Gastroesophageal sphincter (tissue), 4 donors: ENCODE measurements around the gene NRG2. TPM values are rescaled to one million over a fixed set of nuclear protein-coding genes. Genes with fewer than 3 reads are reported as not detected.
A peak's percentile ranks its signal among the peaks of the same experiment; 100 is the strongest.

Source experiments
- ATAC-seq: fragments of 150-250 bp; one replicate; pipeline ENCODE4 v1.9.1; 2016; ENCODE audit warnings: mild to moderate bottlenecking, moderate library complexity
- H3K27ac ChIP-seq, 4 donors: fragments of 200-600 bp; sonication (generic) in 3 of 4; 1 replicate in 3 of 4; 2 replicates in 1 of 4; pipeline ENCODE4 v1.5.1; 2016 to 2019
- H3K27me3 ChIP-seq: fragments of 200-600 bp; sonication (generic); one replicate; pipeline ENCODE4 v1.5.1; 2019
- H3K36me3 ChIP-seq, 2 donors: fragments of 200-600 bp; sonication (generic); one replicate each; pipeline ENCODE4 v1.5.1; 2019; ENCODE audit warnings: control low read depth in 1 of 2
- H3K4me1 ChIP-seq, 3 donors: fragments of 200-600 bp; sonication (generic); 1 replicate in 2 of 3; 2 replicates in 1 of 3; pipeline ENCODE4 v1.5.1; 2016 to 2019; ENCODE audit warnings: control low read depth in 2 of 3
- H3K4me3 ChIP-seq, 2 donors: fragments of 200-600 bp; sonication (generic); one replicate each; pipeline ENCODE4 v1.5.1; 2019; ENCODE audit warnings: mild to moderate bottlenecking in 1 of 2, moderate library complexity in 1 of 2
- H3K9me3 ChIP-seq, 3 donors: fragments of 200-600 bp; sonication (generic); one replicate each; pipeline ENCODE4 v1.5.1; 2017 to 2019; ENCODE audit warnings: control low read depth in 2 of 3
- EP300 ChIP-seq: sonication (generic); formaldehyde crosslinking; IDR thresholded peaks from one replicate; pipeline ENCODE4 v1.6.1; 2017; ENCODE audit warnings: antibody characterized with exemption, mild to moderate bottlenecking
- POLR2A ChIP-seq, 2 donors: fragments of 450-650 bp; IDR thresholded peaks; one replicate each; pipeline ENCODE4 v1.6.1; 2017; ENCODE audit warnings: antibody characterized with exemption in 2 of 2, mild to moderate bottlenecking in 2 of 2, moderate library complexity in 1 of 2
- POLR2AphosphoS5 ChIP-seq: sonication (generic); formaldehyde crosslinking; IDR thresholded peaks from one replicate; pipeline ENCODE4 v1.6.1; 2017; ENCODE audit warnings: antibody characterized with exemption
- WGBS, 2 donors: methylation state at CpG; one replicate each; pipeline ENCODE4 v1.1.5; 2018; ENCODE audit warnings: low coverage in 1 of 2; 5-methylcytosine and 5-hydroxymethylcytosine counted together
- total RNA-seq, 4 donors: library from RNA; depleted of rRNA; stranded (reverse); fragments of >200 nt; gene quantifications; one replicate each; pipeline ENCODE4 v1.1.0, GENCODE V29; 2016
- TF ChIP-seq, protein P1 (sequence below), 4 experiments: fragments of 200-600 bp in 2 of 4; fragments of 450-650 bp in 2 of 4; sonication (generic) in 1 of 4; IDR thresholded peaks; one replicate each; pipeline ENCODE4 v1.5.1; 2017 to 2019; ENCODE audit warnings: antibody characterized with exemption in 4 of 4, mild to moderate bottlenecking in 2 of 4, moderate library complexity in 2 of 4

The NRG2 gene
- total RNA-seq, 4 donors from 2014 or later, result 3.2 to 7.6 (median 5.1) TPM

DNA sequence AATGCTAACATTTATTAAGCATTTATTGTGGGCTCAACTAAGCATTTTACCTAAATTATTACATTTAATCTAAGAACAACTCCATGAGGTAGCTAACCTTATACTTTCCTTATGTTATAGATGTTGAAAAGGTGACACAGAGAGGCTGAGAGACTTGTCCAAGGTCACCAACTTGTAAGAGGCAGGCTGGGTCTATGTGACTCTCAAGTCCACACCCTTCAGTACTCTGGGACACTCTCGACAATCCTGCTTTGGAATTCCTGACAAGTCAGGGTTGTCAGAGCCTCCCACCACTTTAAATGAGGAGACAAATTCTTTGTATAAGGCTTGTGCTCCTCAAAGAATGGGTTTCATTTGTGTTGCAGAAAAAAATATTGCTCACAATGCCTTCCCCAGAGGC is 67.2 kb downstream of the NRG2 start:
- H3K4me3 ChIP-seq, result no peak overlapping the region
- TF ChIP-seq POLR2A (IDR thresholded peaks at IDR 0.05) (no peak), EP300 (no peak), POLR2AphosphoS5 (no peak)
- TF ChIP-seq, protein P1, sequence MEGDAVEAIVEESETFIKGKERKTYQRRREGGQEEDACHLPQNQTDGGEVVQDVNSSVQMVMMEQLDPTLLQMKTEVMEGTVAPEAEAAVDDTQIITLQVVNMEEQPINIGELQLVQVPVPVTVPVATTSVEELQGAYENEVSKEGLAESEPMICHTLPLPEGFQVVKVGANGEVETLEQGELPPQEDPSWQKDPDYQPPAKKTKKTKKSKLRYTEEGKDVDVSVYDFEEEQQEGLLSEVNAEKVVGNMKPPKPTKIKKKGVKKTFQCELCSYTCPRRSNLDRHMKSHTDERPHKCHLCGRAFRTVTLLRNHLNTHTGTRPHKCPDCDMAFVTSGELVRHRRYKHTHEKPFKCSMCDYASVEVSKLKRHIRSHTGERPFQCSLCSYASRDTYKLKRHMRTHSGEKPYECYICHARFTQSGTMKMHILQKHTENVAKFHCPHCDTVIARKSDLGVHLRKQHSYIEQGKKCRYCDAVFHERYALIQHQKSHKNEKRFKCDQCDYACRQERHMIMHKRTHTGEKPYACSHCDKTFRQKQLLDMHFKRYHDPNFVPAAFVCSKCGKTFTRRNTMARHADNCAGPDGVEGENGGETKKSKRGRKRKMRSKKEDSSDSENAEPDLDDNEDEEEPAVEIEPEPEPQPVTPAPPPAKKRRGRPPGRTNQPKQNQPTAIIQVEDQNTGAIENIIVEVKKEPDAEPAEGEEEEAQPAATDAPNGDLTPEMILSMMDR (IDR thresholded peaks at IDR 0.05), result no peak
- no peaks in the 10 kb centered on the region for H3K9me3 ChIP-seq
- no peak for ATAC-seq
- no peaks in the 10 kb centered on the region for H3K36me3 ChIP-seq
- 78% methylated on average over 1 of the region's 1 CpG; no CpG with 5 or more reads in 1 of the 2 donors for WGBS, 2 donors
- no peaks in the 10 kb centered on the region for H3K27me3 ChIP-seq
- no peak overlapping the region for H3K27ac ChIP-seq
- peaks cover 0 to 5% (median 0%) of the 10 kb centered on the region in 3 donors for H3K4me1 ChIP-seq

DNA sequence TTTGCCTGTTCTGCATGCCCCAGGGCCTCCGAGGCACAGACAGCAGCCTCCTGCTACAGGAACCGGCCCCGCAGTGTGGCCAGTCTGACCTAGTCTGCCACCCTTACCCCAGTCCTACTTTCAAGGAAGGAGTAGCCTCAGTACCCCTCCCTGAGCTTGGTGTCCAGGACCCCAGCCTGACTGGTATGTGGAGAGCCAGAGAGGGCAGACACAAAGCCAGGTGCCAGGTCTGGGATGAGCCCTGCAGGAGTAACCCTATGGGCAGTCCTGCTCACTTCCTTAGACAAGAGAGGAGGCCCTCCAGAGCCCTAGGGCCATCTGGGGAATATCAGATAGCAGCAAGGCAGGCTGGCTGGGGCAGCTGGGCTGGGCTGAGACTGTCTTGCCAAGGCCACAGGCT is 67.8 kb downstream of the NRG2 start:
- H3K27ac ChIP-seq, result no peak overlapping the region
- ATAC-seq, result no peak
- WGBS, 2 donors, result 67% methylated on average over 3 of the region's 3 CpGs; no CpG with 5 or more reads in 1 of the 2 donors
- no peaks in the 10 kb centered on the region for H3K27me3 ChIP-seq
- no peaks in the 10 kb centered on the region for H3K9me3 ChIP-seq
- TF ChIP-seq, protein P1 (IDR thresholded peaks at IDR 0.05), result no peak
- peaks cover 0 to 5% (median 0%) of the 10 kb centered on the region in 3 donors for H3K4me1 ChIP-seq
- H3K4me3 ChIP-seq, result no peak overlapping the region
- H3K36me3 ChIP-seq, result no peaks in the 10 kb centered on the region

DNA sequence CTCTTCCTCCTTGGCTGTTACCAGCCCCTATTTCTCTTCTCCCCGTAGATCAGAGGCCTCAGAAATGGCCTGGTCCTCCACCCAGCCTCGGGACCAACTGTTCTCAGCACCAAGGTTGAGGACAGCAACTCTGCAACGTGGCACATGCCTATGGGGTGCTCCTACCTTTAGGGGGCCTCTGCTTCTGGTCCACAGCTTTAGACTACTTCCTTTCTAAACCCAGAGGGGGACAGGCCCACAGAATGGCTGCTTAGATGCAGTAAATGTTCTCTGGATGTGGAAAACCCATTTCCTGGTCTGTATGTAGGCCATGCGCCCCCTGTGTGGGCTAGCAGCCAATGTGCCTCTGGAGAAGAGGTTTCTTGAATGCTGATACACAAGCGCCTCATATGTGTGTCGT is 68.4 kb downstream of the NRG2 start:
- H3K4me3 ChIP-seq, result no peak overlapping the region
- TF ChIP-seq POLR2A (IDR thresholded peaks at IDR 0.05), result no peak
- no peak for TF ChIP-seq EP300
- TF ChIP-seq POLR2AphosphoS5, result no peak
- no peaks in the 10 kb centered on the region for H3K9me3 ChIP-seq
- WGBS, 2 donors, result 67 to 100% methylated on average over 1 to 5 of the region's 6 CpGs
- no peak overlapping the region for H3K27ac ChIP-seq
- no peaks in the 10 kb centered on the region for H3K36me3 ChIP-seq
- peaks cover 0 to 6% (median 0%) of the 10 kb centered on the region in 3 donors for H3K4me1 ChIP-seq
- no peaks in the 10 kb centered on the region for H3K27me3 ChIP-seq
- no peak for ATAC-seq

DNA sequence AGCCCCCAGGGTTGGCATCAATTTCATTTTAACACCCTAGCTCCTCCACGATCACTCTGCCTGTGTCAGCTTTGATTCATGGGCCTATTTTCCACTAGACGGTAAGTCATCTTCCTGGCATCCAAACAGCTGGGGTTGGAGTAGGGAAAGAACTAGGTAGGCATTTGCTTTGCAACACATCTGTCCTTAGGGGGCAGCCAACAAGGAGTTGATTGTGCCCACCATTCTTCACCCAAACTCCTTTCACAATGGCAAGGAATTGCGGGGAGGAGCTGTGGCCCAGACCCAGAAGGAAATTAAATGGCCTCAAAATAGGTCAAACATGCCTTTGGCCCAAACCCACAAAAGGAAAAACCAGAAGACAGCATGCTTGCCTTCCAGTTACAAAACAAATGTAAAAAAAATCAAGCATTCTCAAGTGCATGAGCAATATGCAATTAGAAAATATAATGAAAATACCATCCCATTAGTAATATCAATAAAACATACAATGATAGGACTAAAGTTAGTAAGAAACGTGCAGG is 71.8 kb downstream of the NRG2 start:
- H3K4me3 ChIP-seq, result no peak overlapping the region
- H3K27me3 ChIP-seq, result no peaks in the 10 kb centered on the region
- peaks cover 0 to 23% (median 0%) of the 10 kb centered on the region in 3 donors for H3K4me1 ChIP-seq
- H3K9me3 ChIP-seq, result no peaks in the 10 kb centered on the region
- no peaks in the 10 kb centered on the region for H3K36me3 ChIP-seq
- TF ChIP-seq POLR2AphosphoS5, result no peak
- TF ChIP-seq POLR2A (IDR thresholded peaks at IDR 0.05), result no peak
- no peak for TF ChIP-seq EP300
- no peak for ATAC-seq
- WGBS, 2 donors, result 69 to 82% methylated on average over 2 to 4 of the region's 4 CpGs
- no peak overlapping the region for H3K27ac ChIP-seq

DNA sequence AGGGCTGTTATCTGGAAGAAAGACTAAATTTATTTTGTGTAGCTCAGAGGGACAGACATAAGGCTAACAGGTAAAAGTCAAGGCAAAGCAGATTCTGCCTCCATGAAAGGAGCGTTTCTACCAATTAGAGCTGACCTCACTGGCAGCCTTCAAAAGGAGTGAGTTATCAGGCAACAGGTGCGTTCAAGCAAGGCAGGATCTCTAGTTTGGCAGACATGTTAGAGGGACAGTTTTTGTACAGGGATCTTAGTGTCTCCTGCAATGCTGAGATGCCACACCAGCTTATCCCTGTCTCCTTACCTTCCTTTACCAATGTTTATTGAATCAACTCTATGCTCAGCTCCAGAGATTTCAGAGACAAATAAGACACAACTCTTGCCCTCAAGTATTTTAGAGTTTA is 73.8 kb downstream of the NRG2 start:
- TF ChIP-seq, protein P1 (IDR thresholded peaks at IDR 0.05), result no peak
- TF ChIP-seq POLR2AphosphoS5 (no peak), EP300 (no peak), POLR2A (IDR thresholded peaks at IDR 0.05) (no peak)
- Histone ChIP-seq H3K36me3 (no peaks in the 10 kb centered on the region), H3K4me1 (peaks cover 0 to 23% (median 0%) of the 10 kb centered on the region in 3 donors), H3K4me3 (no peak overlapping the region), H3K27ac (no peak overlapping the region), H3K27me3 (no peaks in the 10 kb centered on the region), H3K9me3 (no peaks in the 10 kb centered on the region)
- WGBS, 2 donors, result 70 to 77% methylated on average over 2 of the region's 2 CpGs
- no peak for ATAC-seq

DNA sequence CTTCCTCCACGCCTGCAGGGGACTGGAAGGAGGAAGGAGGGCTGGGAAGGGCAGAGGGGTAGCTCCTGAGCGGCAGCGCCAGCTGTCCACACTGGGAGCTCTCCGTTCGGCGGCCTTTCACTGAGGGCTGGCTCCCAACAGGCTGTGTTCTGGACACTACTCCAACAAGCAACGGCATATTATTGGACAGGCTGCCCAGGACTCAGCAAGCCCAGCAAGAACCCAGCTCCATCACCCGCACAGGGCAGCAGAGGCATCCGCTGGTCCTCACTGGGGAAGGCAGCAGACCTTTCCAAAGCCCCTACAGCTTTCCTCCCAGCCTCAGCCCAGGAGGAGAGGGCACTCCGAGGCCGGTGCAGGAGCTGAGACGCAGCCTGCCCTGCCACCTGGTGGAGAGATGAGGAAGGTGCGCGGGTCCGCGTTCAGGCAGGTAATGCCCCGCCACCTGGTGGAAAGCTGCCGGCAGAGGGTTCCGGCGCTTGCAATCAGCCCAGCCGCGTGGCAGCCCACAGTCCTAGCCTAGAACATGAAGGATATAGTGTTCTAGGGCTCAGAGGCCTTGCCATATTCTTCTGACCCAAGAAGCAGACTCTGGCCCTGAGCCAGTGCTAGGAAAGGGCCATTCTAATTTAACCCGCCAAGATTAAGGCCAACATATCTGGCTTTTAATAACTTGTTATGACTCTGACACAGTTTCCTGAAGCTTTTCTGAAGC is 74.4 kb downstream of the NRG2 start:
- Histone ChIP-seq H3K4me1 (peaks cover 0 to 23% (median 0%) of the 10 kb centered on the region in 3 donors), H3K4me3 (no peak overlapping the region), H3K27ac (no peak overlapping the region), H3K9me3 (no peaks in the 10 kb centered on the region), H3K36me3 (no peaks in the 10 kb centered on the region), H3K27me3 (no peaks in the 10 kb centered on the region)
- ATAC-seq, result peak; percentile 91
- WGBS, 2 donors, result 0 to 25% methylated on average over 4 to 5 of the region's 23 CpGs
- TF ChIP-seq POLR2AphosphoS5 (no peak), EP300 (no peak), POLR2A (IDR thresholded peaks at IDR 0.05) (no peak)
- TF ChIP-seq, protein P1 (IDR thresholded peaks at IDR 0.05), result peak; percentile 98 to 100 (median 100)
